Gastrocnemius medialis (tissue), 4 donors: Measurements from ENCODE around the gene HYPK.

Experiments used
- CTCF ChIP-seq, 5 experiments: fragments of 450-650 bp in 3 of 5; fragments of 200-600 bp in 2 of 5; sonication (generic) in 2 of 5; IDR thresholded peaks in 4 of 5; conservative IDR thresholded peaks in 1 of 5; 1 replicate in 4 of 5; 2 replicates in 1 of 5; pipeline ENCODE4 v1.5.1; 2016 to 2019; ENCODE audit warnings: antibody characterized with exemption in 5 of 5, mild to moderate bottlenecking in 3 of 5, moderate library complexity in 3 of 5
- POLR2A ChIP-seq, 2 donors: fragments of 450-650 bp; IDR thresholded peaks; one replicate each; pipeline ENCODE4 v1.6.1; 2017; ENCODE audit warnings: antibody characterized with exemption in 2 of 2, mild to moderate bottlenecking in 2 of 2, moderate library complexity in 2 of 2

GRCh38 chr15:43799945-43800285, 484 bp upstream of the HYPK start, which contains the start of gene SERINC4:
- no peak for TF ChIP-seq CTCF (IDR thresholded peaks at IDR 0.05 in 4 of 5, conservative IDR thresholded peaks at IDR 0.05 in 1 of 5)
- no peak for TF ChIP-seq POLR2A (IDR thresholded peaks at IDR 0.05)
